HT1080 (cell line): ENCODE data around the gene KCNQ1. TPM values are rescaled to one million over a fixed set of nuclear protein-coding genes. Genes with fewer than 3 reads are reported as not detected.
A peak's percentile ranks its signal among the peaks of the same experiment; 100 is the strongest.

Experiments
- DNase-seq: peaks from one replicate; pipeline ENCODE4 v3.0.0-alpha.2; 2015; ENCODE audit warnings: low read depth
- total RNA-seq: library from RNA; depleted of rRNA; stranded (reverse); fragments of >200 nt; shearing (Covaris generic); gene quantifications from 2 replicates; pipeline ENCODE4 v1.2.3, GENCODE V29; 2014

The KCNQ1 gene
- total RNA-seq, 1 experiment from 2014 or later = not detected

DNA sequence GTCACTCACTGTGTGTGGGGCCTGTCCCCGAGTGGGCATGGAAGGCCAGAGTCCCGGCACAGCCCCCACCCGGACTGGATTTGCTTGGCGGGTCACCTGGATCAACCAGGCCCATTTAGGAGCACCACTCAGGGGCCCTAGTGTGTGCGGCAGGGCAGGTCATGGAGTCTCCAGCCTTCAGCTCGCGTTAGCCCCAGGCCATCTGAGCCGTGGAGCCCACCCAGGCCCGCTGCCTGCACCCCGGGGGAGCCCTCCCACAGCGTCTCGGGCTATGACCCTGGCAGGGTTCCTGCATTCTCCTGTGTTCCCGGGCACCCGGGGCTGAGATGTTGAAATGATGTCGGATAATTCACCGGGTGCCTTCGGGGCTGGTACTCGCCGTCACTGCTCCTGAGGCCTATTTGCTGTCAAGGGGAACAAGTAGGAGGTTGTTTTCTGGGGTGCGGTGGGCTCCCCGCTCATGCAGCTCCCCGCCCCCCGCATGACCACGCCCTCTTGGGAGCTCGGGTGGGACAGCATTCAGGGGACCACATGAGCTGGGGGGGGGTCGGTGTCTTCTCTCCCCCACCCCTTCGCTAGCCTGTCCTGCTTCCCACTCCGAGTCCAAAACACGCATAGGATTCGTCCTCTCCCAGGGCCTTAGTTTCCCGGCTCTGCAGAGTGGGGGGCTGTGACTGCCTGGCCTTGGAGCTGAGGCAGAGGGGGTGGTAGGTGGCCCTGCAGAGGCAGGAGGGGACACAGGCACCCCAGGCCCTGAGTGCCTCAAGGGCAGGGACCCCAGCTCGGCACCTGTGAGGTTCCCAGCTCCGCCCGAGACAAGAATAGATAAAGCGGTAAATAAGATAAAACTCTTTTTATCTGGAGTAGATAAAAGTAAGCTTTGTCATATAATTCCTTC, 77.2 kb downstream of the KCNQ1 start:
- DNase-seq = no peak

DNA sequence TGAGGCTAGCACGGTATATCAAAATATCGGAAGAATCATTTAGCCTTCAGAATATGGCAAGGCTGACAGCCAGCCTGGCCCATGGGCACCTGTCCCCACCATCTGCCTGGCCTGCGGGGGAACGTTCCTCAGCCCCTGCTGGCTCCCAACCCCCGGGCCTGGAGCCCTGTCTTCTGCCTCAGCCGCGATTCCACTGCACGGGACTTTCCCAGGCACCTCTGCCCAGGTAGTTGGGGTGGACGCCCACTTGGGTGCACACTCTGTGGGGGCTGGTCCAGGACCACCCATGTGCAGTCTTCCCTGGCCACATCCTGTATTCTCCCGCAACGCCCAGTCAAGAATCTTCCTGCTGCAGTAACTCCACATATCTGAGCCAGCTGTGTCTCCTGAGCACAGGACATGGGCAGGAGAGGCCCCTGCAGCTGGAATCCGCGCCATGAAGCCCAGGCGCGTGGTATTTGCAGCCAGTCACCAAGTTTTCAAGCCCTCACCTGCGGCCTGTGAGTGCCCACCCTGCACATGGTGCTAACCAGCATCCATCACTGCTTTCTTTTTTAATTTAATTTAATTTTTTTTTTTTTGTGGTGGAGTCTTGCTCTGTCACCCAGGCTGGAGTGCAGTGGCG, 77.9 kb downstream of the KCNQ1 start:
- no peak for DNase-seq

DNA sequence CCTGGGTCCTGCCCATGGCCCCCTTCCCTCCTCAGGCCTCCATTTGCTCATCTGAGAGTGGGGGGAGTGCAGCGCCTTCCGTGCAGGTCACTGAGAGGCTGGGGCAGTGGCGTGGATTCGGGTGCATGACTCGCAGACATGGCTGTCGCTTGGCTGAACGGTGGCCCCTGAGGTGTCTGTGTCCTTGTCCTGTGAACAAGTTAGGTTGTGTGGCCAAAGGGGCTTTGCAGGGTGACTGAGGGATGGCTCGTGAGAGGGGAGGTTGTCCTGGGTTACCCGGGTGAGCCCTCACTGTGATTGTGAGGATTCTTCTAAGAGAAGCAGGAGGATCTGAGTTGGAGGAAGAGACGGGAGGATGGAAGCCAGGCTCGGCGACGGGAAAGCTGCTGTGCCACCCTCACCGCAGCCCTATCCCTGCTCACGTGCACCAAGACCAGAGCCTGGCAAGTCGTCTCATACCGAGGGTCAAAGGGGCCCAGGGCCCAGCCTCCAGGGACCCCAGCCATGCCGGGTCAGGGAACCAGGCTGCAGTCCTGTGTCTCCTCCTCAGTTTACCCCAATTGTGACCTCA, 79.1 kb downstream of the KCNQ1 start:
- DNase-seq = no peak

DNA sequence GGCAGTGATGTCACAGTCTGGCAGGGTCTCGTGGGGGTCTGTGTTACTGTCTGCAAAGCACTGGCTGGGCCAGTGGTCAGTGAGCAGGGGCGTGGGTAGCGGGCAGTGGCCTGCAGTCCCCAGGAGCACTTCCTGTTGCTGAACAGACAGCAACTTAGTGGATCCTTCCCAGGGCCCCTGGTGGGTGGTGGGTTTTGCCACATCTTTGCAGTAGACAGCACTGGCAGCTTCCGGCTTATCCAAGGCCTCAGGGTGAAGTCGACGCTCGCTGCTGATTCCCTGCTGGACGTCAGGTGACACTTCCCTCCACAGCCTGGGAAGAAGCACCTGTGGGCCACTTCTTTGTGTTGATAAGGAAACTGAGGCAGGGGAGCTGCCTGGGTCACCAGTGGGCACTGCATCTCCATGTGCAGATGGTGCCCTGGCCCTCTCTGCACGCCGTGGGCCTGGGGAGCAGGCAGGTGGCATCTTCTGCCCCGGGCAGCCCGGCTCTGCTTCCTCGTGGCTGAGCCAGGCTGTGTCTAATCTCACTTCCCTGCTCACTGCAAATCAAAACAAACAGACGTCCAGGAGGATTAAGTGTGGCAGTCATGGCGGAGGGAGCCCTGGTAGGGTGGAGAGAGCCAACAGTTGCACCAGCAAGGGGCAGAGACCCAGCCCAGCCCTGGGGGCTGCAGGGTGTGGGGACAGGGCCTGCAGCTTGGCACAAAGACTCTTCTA, 79.8 kb downstream of the KCNQ1 start:
- DNase-seq = no peak

DNA sequence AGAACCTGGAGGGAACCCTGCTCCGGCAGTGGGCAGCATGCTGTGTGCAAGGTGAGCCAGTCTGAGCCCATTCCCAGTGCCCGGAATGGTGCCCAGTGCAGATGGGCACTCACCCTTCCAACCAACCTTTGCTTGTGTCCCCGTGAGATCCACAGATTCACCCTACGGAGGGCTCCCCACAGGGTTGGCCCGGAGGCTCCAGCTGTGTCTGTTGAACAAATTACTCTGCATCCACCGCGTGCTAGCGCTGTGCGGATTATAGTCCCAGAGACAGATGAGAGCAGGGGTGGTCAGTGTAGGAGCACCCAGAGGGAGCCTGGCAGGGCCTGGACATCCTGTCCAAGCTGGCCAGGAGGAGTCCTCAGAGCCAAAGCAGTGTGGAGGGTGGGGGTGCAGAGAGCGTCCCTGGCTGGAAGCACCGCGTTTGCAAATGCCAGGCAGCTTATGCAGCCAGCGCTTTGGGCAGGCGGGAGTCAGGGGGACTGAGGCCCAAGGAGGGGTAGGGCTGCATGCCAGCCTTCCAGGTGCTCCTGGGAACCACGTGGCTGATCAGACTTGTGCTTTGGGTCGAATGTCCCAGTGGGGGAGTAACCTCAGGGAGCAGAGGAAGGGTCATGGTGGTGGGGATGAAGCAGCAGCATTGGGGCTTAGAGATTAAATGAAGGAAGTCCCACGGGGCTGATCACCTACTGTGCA, 80.5 kb downstream of the KCNQ1 start:
- no peak for DNase-seq

DNA sequence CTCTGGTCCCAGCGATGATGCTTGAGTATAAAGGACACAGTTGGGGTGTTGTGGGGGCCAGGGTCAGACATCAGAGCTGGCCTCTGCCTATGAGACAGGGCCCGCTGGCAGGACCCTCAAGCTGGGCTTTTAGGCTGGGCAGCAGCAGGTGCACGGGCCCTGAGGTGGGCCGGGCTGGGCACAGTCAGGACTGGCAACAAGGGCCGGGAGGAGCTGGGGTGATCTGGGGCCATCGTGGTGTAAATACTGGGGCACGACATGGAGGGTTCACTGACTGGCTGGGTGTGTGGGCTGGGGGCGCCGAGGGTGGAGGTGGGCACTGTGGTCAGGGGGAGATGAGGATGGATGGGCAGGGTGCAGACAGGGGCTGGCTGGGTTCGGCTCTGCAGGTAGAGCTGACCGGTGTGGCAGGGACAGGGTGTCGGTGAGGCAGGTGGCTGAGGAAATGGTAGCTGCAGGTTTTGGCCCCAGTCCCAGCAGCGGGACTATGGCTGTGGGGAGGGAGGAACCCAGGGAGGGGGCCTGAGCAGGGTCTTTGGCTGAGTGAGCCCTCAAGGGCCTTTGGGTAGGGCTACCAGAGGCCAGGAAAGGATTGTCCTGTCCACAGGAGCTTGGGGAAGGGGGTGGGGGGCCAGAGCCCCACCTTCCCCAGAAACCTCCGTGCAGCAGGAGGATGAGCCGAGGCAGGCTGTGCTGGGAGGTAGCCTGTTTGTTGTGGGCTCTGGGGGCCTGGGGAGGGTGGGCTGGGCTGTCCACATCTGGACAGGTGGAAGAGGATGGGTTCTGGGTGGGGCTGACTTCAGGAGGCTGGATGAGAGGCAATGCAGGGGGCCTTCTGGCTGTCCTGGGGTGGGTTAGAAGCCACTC, 81.4 kb downstream of the KCNQ1 start:
- no peak for DNase-seq

DNA sequence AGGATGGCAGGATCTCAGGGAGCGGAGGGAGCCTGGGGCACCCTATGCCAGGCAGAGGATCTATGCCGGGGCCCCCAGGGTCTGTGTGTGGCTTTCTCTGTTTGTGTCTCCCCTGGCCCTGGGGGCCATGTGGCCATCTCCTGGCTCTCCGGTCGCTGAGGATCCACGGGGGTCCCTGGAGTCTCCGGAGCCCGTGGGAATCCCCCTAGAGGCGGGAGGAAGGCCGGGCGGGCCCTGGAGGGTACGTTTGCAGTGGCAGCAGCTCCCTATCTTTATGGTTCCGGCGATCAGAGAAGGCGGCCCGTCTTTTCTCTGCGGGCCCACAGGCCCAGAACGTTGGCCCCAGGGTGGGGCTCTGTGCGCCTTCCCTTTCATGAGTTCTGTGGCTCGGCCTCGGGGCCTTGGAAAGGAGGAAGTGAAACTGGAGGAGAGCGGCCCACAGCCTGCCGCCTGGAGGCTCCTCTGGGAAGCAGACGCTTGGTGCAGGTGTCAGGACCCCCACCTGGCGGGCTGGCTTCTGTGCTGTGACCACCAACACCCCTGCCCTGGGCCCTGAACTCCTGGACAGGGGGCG, 82.1 kb downstream of the KCNQ1 start:
- no peak for DNase-seq

DNA sequence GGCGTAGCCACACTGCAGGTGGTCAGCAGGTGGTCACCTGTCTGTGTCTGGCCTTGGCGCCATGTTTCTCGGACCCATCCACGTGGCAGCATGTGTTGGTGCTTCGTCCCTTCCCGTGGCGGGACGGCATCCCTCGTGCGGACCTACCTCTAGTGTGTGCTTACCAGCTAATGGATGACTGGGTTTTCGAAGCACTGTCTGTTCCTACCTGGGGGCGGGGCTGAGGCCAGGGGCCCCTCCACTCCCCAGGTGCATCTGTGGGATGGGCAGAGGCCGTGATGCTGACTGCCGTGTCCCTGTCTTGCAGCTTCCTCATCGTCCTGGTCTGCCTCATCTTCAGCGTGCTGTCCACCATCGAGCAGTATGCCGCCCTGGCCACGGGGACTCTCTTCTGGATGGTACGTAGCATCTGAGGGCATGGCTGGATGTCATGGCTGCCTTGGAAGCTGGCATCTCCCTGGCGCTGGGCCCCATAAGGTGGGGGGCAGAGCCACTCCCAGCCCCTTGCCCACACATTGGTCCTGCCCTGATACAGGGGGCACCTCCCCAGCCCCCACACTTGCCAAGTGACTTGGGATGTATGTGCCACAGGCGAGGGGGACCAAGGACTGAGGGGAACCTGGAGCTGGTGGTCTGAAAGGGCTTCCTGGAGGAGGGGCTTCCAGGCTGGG, 82.9 kb downstream of the KCNQ1 start:
- no peak for DNase-seq

DNA sequence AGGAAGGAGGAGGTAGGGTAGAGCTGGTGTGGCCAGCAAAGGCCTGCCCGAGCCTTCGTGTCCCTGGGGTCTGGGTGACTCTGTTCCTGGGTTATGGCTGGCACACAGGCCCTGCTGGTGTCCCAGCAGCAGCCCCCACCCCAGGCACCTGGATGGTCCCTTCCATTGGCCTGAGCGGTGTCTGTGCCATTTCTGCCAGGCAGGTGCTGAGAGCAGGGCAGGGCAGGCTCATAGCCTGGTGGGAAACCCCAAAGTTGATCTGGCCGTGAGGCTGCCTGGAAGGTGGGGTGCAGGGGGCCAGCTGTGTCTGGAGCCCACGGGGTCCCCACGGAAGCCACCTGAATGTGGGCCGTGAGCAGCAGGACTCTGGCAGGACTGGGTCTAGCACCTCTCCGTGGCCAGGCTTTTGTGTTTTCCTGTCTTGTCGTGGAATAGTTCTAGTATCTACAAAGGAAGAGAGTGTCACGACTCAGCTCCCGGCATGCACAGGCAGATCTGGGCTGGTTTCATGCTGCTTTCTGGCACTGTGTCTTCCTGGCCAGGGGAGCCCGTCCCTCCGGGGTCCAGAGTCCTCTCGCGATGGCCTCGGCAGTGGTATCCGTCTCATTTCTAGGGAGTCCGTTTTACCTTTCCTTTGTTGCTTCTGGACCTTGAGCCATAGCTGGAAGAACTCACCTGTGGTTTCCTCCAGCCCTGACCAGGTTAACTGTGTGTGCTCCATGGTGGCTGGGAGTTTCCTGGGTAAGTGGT, 83.7 kb downstream of the KCNQ1 start:
- DNase-seq = no peak

DNA sequence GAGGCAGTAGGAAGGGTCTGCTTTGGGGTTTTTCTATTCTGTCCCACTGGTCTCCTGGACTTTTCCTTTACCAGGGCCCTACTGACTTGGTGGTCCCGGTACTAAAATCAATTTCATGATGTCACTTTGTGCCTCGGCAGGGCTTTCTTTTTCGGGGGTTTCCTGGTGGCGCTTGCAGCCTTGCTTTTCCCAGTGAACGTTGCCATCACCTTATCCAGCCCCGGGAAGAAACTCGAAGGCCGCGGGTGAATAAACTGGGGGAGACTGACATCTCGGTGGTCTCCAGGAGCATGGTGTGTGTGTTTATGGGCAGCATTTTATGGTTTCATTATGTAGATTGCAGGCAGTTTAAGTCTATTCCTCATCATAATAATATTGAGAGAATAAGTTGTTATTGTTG, 84.4 kb downstream of the KCNQ1 start:
- DNase-seq = no peak

DNA sequence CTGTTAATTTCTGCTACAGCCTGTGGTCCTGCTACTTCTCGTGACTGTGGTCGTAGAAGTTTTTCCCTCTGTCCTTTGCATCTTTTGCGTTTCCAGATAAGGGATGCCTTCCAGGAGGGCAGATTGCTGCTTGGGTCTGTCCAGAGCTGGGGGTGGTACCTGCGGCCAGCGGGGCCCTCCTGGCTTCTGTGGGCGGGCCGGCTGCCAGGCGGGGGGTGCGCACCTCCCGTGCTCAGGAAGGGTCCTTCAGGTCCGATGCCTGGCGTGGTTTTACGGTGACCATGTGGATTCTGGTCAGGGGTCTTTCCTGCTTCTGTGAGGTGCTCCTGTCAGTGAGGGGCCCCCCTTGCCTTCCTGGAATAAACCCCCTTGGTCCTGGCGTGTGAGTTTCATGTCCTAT, 84.8 kb downstream of the KCNQ1 start:
- DNase-seq = no peak

DNA sequence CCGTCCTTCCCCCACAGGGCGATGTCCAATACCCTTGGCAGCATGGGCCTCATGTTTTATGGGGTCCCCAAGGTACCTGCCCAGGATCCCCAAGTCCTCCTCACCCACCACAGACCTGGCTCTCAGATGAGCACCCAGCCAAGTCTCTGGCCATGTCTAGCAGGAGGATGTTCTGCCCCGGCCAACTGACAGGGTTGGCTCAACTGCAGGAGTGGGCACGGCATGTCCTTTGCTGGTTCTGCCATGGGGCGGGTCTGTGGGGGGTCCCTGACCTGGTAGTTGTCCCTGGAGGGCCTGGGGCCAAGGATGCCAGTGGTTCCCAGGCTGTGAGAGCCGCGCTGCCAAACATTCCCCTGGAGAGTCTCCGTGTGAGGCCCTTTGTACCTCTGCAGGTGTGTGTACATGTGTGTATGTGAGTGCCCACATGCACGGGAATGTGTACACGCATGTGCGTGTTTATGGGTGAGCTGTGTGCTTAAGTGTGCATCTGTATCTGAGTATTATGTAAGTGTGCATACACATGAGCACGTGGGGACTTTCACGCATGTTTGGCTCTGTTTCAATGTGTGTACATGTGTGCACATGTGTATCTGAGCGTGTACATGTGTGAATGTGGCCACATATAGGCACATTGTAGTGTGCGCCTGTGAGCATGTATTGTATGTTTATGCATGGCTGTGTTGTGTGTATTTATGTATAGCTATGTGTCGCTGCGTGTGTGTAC, 85.5 kb downstream of the KCNQ1 start:
- DNase-seq = no peak

DNA sequence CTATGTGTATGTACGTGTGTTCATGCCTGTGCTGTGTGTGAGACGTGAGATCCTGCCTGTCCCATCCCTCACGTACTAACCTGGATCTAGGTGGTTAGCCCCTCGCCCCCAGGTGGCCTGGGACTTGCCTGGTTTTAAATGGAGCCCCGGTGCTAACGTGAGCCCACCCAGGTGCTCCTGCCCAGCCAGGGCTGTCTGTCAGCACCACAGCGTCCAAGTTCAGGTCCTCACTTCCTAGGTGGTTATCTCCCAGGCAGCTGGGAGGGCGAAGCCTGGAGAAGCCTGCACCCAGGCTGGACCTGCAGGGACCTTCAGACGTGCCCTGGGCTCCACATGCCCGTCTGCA, 86.0 kb downstream of the KCNQ1 start:
- DNase-seq = no peak

DNA sequence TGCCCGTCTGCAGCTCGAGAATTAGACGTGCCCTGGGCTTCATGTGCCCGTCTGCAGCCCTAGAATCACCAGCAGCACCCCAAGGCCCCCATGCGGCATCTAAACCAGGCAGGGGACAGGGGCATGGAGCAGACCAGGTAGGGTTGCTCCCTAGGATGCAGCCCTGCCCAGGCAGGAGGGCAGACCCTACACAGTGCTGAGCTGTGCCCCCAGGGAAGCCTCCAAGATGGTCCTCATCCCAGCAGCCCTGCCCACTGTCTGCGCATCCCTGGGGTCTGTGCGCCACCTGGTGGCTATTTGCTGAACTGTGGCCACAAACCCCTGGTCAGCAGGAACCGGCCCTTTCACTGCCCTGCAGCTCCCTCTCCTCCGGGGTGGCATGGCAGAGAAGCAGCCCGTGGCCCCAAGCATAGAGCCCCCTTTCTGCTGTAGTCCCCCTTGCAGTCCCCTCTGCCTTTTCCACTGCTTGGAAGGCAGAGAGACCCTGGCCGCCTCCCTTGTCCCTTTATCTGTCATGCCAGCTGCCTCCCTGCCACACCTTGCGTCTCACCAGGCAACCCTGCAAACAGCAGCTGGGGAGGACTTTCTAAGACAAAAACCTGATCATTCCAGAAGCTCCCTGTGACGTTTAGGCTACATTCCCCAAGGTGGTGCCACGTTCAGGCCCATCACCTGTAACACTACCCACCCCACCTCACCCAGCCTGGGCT, 86.6 kb downstream of the KCNQ1 start:
- peak; percentile 54 for DNase-seq

DNA sequence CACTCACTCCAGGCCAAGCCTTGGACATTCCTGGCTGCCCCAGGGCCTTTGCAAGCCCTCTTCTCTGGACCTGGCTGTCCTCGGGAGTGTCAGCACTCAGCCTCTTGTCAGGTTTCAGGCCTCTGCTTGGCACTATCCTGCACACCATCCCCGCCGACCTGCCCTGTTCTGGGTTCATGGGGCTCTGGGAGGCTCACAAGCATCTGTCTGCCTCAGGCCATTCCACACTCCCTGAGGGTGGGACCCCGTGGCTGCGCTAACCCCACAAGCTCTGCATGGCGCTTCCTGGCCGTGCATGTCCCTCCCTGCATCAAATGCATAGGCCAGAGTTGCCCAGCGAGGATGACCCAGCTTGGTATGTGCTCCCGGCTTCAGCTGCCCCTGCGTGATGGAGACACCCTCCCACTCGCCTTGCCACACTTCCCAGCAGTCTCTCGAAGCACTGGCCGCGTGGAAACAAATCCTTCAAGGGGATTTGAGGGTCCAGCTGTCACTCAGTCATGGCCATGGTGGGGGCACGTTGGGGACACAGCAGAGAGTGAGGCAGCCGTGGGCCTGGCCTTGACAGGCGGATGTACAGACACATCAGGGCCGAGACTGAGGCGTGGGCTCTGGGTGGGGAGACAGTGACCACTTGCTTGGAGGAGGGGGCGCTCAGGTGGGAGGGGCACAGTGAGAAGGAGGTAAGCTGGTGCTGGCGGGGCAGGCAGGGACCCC, 87.3 kb downstream of the KCNQ1 start:
- DNase-seq = no peak

DNA sequence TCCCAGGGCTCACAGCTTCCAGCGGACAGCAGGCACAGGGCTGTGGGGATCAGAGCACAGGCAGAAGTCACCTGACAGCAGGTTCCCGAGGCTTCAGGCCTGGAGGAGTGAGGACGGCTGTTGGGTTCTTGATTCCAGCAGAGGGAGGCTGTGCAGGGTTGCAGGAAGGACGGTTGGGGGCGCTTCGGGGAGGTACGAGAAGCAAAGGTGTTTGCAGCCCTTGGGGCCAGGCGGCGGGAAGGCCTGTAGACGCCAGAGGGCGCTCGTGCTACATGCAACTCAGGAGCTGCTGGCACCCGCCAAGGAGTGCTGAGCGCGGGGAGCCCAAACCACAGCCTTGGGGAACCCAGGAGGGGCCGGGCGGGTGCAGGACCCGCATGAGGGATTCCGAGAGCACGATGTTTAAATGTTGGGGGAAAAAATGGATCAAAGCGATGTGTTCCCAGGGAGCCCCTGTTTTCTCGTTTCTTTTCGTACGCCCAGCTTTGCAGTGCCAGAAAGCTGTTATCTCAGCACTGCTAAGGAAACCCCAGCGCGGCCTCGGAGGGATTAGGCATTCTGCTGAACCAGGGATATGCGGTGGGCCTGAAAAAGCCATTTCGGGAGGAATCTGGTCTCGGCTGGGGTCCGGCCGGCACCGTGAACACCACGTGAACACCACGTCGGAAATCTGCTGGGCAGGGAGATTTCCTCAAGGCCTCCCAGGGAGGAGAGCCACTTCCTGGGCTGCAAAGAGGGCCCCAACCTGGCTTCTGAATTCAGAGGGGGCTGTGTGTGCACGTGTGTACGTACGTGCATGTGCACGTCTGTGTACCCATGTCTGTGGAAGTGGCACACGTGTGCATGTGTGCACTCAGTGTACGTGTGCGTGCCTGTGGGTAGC, 88.1 kb downstream of the KCNQ1 start:
- DNase-seq = peak; percentile 91
